ENCODE results near the gene WDR31.
A peak's percentile ranks its signal among the peaks of the same experiment; 100 is the strongest.
"Not testable (repeated sequence)": the region's sequence is repeated elsewhere in the genome, so short reads cannot be mapped to it uniquely, and the experiment has no call there.

Gene WDR31

DNA sequence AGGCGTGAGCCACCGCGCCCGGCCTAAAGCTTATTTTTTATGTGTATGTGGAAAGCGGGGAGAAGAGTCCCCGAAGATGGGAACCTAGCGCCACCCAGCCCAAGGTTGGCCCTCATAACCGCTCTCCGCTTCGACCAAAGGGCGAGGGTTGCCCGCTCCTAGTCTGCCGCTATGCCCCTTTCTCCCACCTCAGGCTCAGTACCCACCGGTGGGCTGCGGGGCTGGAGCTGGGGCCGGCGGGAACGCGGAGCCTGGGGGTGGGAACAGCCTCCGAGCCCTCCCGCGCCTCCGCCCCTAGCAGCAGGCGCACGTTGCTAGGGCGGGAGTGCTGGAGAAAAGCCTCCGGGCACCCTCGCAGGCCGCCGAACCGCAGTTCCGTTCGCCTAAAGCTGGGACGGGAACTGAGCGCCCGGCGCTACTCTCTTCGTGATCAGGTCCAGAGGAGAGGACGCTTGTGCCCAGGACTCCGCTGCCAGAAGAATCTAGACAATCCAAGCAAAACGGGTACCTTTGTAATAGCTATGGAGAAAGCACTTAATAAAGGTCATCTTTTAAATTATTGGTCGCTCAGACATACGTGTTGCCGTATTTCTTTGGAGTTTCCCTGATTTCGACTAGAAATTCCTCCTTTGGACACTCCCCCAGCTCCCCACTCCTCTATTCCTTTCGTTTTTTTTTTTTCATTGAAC lies at the start of gene WDR31:
Gene WDR31 (minus strand): TSS at position 265 of the 689 bp plus-strand sequence. CDS start 8,253 bp downstream, outside the sequence.
- peak; percentile 80 for DNase-seq

DNA sequence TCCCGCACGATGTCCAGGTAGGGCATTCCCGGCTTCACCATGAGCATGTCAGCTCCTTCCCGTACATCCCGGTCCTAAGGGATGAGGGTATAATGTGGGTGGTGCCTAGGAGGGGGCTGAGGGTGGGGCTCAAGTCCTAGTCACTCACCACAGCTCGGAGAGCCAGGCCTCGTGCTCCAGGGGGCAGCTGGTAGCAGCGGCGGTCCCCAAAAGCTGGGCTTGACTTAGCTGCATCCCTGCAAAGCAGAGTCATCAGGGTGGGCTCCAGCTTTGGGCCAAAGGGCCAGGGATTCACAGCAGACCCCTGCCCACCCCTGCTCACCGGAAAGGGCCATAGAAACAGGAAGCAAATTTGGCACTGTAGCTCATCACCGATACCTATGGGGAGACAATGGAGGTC lies 49.4 kb upstream of the WDR31 start:
- no peak for DNase-seq

DNA sequence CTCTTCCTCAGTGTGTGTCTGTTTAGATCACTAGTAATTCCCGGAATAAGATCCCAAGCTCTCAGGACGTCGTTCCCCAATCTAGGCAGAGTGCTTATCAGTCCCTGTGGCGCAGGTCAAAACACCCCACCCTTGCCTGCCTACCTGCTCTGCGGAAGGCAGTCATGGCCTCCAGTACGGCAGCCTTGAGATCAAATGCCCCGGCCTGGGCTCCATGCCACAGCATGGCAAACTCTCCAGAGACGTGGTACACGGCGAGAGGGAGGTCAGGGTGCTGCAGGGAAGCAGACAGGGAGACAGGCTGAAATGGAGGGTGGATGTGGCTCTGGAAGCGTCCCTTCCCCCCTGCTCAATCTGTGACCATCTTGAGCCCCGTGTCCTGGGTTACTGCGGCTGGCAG lies 48.8 kb upstream of the WDR31 start:
- no peak for DNase-seq

DNA sequence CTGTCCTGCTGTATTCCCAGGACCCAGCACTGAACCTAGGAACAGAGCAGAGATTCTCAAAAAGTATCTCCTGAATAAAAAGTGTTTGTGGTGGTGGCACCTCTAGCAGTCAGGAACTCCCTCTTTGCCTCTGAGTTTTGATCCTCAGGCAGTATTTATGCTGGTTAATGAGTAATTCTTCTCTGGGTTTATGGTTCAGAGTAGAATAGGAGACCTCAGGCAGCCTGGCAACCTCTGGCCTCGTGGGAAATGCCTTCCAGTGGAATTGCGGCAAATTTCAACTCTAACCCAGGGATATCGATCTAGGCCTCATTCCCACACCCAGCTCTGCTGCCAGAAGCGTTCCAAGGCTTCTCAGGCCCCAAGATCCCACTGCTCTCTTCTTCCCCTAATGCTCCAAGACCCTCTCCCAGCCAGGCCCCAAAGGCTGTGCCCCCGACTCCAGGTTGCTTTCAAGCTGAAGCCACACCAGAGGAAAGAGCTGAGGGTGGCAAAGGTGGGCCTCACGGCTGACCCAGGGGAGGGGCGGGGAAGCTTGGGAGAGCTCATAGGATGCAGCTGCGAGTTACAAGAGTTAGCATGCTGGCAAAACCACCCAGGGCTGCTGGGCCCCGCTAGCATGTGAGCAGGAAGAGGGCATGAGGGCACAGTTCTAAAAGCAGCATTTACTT lies 47.6 kb upstream of the WDR31 start:
- DNase-seq = no peak

GRCh38 chr9:113386571-113387393 lies 46.7 kb upstream of the WDR31 start:
- DNase-seq = no peak

DNA sequence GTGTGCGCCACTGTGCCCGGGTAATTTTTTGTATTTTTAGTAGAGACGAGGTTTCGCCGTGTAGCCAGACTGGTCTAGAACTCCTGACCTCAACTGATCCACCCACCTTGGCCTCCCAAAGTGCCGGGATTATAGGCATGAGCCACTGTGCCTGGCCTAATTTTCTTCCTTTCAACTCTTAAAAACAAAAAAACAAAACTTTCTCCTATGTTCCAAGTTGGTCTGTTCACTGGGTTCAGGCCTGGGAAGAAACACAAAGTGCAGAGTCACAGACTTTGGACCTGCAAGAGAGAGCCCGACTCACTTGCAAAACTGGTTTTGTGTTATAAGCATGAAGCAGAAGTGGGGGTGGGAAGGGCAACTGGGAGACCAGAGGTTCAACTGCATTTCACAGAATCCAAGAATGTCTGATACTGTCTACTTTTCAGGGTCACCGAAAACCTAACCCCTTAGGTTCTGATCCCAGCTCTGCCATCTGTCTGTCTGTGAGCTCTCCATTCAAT lies 41.9 kb upstream of the WDR31 start:
- DNase-seq = peak; percentile 16

DNA sequence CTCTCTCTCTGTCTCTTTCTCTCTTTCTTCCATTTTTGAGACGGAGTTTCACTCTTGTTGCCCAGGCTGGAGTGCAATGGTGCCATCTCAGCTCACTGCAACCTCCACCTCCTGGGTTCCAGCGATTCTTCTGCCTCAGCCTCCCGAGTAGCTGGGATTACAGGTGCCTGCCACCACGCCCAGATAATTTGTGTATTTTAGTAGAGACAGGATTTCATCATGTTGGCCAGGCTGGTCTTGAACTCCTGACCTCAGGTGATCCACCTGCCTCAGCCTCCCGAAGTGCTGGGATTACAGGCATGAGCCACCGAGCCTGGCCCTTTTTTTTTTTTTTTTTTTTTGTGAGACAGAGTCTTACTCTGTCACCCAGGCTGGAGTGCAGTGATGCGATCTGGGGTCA lies 41.4 kb upstream of the WDR31 start:
- DNase-seq = not testable (repeated sequence)

DNA sequence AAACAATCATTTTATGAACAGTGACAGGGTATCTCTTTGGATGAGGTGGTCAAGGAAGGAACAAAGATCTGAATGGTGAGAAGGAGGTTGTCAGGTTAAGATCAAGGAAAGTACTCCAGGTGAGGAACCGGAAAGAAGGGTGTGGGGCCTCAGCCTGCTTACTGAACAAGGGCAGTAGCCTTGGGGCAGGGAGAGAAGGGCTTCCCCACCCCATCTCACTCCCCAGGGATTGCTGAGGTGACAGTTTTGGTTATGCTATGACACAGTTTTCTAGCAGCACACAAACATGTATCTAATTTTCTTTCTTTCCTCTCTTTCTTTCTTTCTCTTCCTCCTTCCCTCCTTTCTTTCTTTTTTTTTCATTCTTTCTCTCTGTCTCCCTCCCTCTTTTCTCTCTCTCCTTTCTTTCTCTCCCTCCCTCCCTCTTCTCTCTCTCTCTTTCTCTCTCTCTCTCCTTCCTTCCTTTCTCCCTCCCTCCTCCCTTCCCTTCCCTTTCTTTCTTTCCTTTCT lies 40.8 kb upstream of the WDR31 start:
- DNase-seq = peak; percentile 5

GRCh38 chr9:113379829-113380210 lies 39.7 kb upstream of the WDR31 start:
- not testable (repeated sequence) for DNase-seq

DNA sequence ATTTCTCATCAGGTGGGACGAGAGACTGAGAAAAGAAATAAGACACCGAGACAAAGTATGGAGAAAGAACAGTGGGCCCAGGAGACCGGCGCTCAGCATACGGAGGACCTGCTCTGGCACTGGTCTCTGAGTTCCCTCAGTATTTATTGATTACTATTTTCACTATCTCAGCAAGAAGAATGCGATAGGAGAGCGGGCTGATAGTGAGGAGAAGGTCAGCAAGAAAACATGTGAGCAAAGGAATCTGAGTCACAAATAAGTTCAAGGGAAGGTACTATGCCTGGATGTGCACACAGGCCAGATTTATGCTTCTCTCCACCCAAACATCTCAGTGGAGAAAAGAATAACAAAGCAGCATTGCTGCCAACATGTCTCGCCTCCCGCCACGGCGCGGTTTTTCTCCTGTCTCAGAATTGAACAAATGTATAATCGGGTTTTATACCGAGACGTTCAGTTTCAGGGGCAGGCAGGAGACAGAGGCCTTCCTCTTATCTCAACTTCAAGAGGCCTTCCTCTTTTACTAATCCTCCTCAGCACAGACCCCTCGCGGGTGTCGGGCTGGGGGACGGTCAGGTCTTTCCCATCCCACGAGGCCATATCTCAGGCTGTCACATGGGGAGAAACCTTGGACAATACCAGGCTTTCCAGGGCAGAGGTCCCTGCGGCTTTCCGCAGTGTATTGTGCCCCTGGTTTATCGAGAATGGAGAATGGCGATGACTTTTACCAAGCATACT lies 39.2 kb upstream of the WDR31 start:
- DNase-seq = not testable (repeated sequence)

DNA sequence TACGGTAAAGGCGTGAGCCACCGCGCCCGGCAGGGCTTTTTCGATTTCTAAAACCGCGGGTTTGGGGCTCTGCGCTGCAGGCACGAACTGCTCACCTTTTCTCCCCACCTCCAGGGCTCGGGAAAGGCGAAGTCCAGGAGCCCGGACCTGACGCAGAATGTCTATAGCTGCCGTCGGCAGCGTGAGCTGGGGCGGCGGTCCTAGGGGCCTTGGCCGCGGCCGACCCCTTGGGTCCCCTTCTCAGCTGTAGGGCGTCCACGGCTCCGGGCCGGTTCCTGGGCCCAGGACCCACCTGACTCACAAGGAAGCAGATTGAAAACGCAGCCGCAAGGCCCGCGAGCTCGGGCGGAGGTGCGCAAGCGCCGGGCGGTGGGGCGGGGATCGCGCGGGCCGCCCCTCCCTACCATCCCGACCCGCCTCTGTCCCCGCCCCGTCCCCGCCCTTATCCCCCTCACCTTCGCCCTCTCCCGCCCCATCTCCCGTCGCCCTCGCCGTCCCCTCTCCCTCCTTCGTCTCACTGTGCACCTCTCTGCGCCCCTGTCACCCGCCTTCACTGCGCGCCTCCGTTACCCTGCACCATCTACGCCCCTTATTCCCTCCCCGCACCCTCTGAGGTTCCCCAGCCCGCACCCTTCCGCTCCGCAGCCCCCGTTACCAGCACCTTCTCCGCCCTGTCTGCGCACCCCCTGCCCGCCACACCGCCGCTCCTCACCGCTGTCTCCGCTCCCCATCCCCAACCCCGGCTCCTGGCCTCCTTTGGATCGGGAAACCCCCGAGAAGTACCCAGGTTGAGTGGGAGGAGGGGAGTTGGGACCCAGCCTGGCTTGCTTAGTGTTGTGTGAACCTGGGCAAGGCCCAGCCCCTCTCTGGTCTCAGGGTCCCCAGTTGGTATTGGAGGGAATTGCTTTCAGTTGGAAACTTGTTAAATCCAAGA lies 36.8 kb upstream of the WDR31 start, which contains the start of gene HDHD3:
Gene HDHD3 (minus strand): TSS at position 353 of the 934 bp plus-strand sequence. CDS start 2,632 bp downstream, outside the sequence.
- peak; percentile 87 for DNase-seq

DNA sequence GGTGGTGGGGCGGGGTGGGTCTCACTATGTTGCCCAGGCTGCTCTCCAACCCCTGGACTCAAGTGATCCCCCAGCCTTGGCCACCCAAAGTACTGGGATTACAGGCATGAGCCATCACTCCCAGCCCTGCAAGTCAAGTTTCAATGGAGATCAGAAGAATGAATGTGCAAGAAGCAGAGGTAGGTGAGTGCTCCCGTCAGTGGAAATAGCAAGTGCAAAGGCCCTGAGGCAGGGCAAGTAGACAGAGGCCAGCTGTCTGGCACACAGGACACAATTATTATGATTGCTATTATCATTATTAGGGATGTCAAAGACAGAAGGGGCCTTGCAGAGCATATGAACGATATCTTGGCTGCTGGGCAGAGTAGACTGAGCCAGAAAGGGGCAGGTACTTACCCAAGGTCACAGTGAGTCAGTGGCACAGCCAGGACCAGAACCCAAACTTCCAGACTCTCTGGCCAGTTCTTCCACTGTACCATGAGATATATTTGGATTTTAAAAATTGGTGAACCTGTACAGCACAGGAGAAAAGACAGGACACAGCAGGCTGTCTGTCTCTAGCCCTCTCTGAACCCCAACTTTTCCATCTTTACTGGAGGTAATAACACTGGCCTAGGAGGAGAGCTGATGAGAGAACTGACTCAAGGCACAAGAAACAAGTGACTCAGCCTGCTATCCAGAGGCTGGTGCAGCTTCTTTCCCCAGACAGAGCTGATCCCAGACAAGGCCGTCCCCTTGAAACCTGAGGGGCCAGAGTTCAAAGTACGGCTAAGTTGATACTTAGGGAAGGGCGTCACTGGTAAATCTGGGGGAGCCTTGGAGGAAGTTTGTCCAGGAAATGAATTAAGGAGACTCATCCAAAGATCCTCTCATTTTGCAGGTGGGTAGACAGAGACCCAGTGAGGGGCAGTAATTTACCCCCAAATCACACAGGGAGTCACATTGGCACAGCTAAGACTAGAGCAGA lies 35.3 kb upstream of the WDR31 start:
- no peak for DNase-seq

- DNase-seq = no peak
Observed at GRCh38 chr9:113373676-113374392, 33.8 kb upstream of the WDR31 start.

- DNase-seq = no peak
Observed at GRCh38 chr9:113373256-113373655, 33.2 kb upstream of the WDR31 start.

- DNase-seq = no peak
Observed at GRCh38 chr9:113372059-113372458, 32.0 kb upstream of the WDR31 start.

DNA sequence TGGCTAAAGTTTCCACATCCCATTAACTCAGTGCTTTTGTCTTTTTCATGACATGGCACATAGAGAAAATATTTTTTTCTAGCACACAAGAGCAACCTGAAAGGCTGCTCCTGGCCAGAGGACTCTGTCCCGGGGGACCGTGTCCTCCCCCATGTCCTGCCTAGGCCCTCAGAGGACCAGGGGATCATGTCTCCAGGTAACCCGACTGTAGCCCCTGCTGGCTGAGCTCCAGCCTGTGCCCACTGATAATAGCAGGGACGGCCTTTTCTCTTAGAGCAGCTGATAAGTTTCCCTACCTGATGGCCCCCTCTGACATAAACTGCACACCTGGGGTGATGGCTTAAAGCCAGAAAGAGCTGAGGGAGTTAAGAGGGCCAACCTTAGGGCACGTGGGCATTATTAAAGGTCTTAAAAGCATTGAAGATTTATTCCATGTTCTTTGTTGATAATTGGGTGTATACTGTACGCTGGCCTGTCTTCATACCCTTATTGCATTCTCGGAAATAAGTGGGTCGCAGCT lies 30.8 kb upstream of the WDR31 start:
- no peak for DNase-seq

DNA sequence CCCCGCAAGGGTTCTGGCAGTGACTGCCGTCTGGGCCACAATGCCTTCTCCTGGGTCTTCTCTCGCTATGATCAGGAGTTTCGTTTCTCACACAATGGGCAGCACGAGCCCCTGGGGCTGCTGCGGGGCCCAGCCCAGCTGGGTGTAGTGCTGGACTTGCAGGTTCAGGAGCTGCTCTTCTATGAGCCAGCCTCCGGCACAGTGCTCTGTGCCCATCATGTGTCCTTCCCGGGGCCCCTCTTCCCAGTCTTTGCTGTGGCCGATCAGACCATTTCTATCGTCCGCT lies 29.7 kb upstream of the WDR31 start:
- DNase-seq = no peak

DNA sequence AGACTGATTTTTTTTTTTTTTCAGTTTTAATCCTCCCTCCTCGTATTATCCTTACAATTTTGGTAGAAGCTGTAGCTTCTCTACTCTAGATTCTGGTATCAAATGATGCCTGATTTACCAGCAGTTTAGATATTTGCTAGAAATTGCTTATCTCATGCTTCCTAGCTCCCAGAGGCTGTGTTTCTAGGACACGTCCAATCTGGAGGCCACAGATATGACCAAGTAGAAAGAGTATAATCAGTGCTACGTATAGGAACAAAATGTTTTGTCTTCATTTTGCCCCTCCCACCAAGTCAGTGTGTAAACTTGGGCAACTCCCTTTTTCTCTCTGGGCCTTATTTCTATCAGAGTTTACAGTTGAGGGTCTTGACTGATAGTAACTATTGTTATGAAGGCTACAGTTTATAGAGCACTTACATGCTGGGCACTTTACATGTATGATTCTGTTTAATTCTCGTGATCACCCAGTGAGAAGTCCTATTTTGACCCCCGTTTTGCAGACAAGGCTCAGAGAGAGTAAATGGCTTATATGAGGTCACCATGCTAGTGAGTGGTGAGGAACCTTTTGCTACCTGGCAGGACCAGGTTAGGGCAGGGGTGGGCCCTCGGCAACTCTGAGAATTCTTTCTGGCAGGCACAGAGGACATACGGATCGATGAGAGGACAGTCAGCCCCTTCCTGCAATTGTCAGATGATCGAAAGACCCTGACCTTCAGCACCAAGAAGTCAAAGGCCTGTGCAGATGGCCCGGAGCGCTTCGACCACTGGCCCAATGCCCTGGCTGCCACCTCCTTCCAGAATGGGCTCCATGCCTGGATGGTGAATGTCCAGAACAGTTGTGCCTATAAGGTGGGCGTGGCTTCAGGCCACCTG lies 29.1 kb upstream of the WDR31 start:
- DNase-seq = no peak
